Measurements from ENCODE around the gene OIP5. TPM values are rescaled to one million over a fixed set of nuclear protein-coding genes. Genes with fewer than 3 reads are reported as not detected.

Gene OIP5
- total RNA-seq, 1 donor from 2014 or later: not detected

- Histone ChIP-seq H3K27ac (no peak overlapping the region), H3K4me1 (peaks cover 0 to 1% of the 10 kb centered on the region in 2 donors), H3K9me3 (no peaks in the 10 kb centered on the region), H3K4me3 (no peak overlapping the region), H3K27me3 (no peaks in the 10 kb centered on the region), H3K36me3 (peaks cover 11 to 50% of the 10 kb centered on the region in 2 donors)
- intact Hi-C loops (cut with DNase I): no loop called here
- no peak for TF ChIP-seq CTCF (IDR thresholded peaks at IDR 0.05)
- DNase-seq (ENCODE audit: low spot score in 2 of 2): no peak
Observed at GRCh38 chr15:41292521-41292920, 39.9 kb downstream of the OIP5 start.

- no peak overlapping the region for H3K4me3 ChIP-seq
- H3K27me3 ChIP-seq: no peaks in the 10 kb centered on the region
- H3K36me3 ChIP-seq: peaks cover 24 to 50% of the 10 kb centered on the region in 2 donors
- peak overlapping the region in 1 of 2 donors; percentile 15 for H3K27ac ChIP-seq
- intact Hi-C loops (cut with DNase I): no loop called here
- peaks cover 0 to 9% of the 10 kb centered on the region in 2 donors for H3K4me1 ChIP-seq
- no peaks in the 10 kb centered on the region for H3K9me3 ChIP-seq
- no peak for DNase-seq (ENCODE audit: low spot score in 2 of 2)
- no peak for TF ChIP-seq CTCF (IDR thresholded peaks at IDR 0.05)
Observed at GRCh38 chr15:41291065-41291631, 41.2 kb downstream of the OIP5 start.

GRCh38 chr15:41289953-41290352 is 42.4 kb downstream of the OIP5 start:
- H3K4me3 ChIP-seq: no peak overlapping the region
- H3K4me1 ChIP-seq: peaks cover 6 to 16% of the 10 kb centered on the region in 2 donors
- H3K27me3 ChIP-seq: no peaks in the 10 kb centered on the region
- peaks cover 27 to 57% of the 10 kb centered on the region in 2 donors for H3K36me3 ChIP-seq
- no peak for DNase-seq (ENCODE audit: low spot score in 2 of 2)
- no peaks in the 10 kb centered on the region for H3K9me3 ChIP-seq
- H3K27ac ChIP-seq: no peak overlapping the region
- intact Hi-C loops (cut with DNase I): no loop called here
- no peak for TF ChIP-seq CTCF (IDR thresholded peaks at IDR 0.05)

GRCh38 chr15:41288464-41288863 is 43.9 kb downstream of the OIP5 start:
- intact Hi-C loops (cut with DNase I): no loop called here
- Histone ChIP-seq H3K27me3 (no peaks in the 10 kb centered on the region), H3K4me1 (peaks cover 6 to 16% of the 10 kb centered on the region in 2 donors), H3K27ac (no peak overlapping the region), H3K9me3 (no peaks in the 10 kb centered on the region), H3K36me3 (peaks cover 27 to 57% of the 10 kb centered on the region in 2 donors), H3K4me3 (no peak overlapping the region)
- no peak for TF ChIP-seq CTCF (IDR thresholded peaks at IDR 0.05)
- no peak for DNase-seq (ENCODE audit: low spot score in 2 of 2)

GRCh38 chr15:41286665-41287333 is 45.6 kb downstream of the OIP5 start:
- DNase-seq (ENCODE audit: low spot score in 2 of 2): no peak
- Histone ChIP-seq H3K9me3 (no peaks in the 10 kb centered on the region), H3K27ac (no peak overlapping the region), H3K36me3 (peaks cover 27 to 45% of the 10 kb centered on the region in 2 donors), H3K4me3 (no peak overlapping the region), H3K27me3 (no peaks in the 10 kb centered on the region), H3K4me1 (peaks cover 6 to 16% of the 10 kb centered on the region in 2 donors)
- TF ChIP-seq CTCF (IDR thresholded peaks at IDR 0.05): no peak
- intact Hi-C loops (cut with DNase I): no loop called here

Data from ascending aorta (tissue), 2 donors.